Measurements from ENCODE around the gene CD93. TPM values are rescaled to one million over a fixed set of nuclear protein-coding genes. Genes with fewer than 3 reads are reported as not detected.

CD93 gene
- total RNA-seq, 1 donor from 2014 or later = 1.0 TPM

DNA sequence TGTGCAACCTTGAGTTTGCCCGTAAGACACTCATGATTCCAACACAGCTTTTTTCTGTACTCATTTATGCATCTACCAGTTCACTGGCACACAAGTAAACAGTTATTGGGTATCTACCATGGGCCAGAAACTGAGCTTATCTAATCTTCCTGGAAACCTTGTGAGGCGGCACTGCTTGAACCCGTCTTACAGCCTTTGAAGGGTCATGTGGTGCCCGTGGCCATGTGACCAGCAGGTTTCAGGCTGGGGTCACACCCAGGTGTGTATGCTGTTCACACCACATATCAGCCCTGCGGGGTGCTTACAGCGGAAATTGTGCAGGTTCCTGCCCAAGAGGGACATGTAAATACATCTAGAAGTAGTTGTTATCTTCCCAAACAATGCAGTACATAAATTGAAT, 42.7 kb downstream of the CD93 start:
- Histone ChIP-seq H3K36me3 (ENCODE audit: control insufficient read depth, insufficient read depth, low read length) (no peaks in the 10 kb centered on the region), H3K4me3 (ENCODE audit: low read depth, low read length) (no peak overlapping the region), H3K27me3 (ENCODE audit: control insufficient read depth, insufficient read depth, low read length) (peaks cover 27% of the 10 kb centered on the region)
- TF ChIP-seq, protein P1, sequence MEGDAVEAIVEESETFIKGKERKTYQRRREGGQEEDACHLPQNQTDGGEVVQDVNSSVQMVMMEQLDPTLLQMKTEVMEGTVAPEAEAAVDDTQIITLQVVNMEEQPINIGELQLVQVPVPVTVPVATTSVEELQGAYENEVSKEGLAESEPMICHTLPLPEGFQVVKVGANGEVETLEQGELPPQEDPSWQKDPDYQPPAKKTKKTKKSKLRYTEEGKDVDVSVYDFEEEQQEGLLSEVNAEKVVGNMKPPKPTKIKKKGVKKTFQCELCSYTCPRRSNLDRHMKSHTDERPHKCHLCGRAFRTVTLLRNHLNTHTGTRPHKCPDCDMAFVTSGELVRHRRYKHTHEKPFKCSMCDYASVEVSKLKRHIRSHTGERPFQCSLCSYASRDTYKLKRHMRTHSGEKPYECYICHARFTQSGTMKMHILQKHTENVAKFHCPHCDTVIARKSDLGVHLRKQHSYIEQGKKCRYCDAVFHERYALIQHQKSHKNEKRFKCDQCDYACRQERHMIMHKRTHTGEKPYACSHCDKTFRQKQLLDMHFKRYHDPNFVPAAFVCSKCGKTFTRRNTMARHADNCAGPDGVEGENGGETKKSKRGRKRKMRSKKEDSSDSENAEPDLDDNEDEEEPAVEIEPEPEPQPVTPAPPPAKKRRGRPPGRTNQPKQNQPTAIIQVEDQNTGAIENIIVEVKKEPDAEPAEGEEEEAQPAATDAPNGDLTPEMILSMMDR (IDR thresholded peaks at IDR 0.05; ENCODE audit: insufficient read depth, low read length, poor library complexity, severe bottlenecking) = no peak
- no peak for DNase-seq (ENCODE audit: low read depth)

DNA sequence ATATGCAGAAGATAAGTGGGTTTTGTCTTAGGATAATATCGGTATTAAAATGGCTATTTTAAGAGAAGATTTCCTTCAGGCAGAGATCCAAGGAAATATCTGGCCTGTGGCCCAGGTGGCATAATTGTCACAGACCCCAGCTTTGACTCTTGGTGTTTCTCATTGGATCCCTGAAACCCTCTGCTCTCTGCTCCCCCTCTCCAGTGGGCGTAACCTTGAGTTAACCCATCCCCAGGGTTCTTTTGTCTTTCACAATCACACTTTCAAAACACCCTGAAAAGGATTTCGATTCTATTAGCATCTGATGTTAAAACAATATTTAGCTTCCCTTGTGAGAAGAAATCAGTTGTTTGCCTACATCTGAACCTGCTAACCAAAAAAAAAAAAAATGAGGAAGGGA, 43.9 kb downstream of the CD93 start:
- no peak overlapping the region for H3K4me3 ChIP-seq (ENCODE audit: low read depth, low read length)
- H3K27me3 ChIP-seq (ENCODE audit: control insufficient read depth, insufficient read depth, low read length) = peaks cover 19% of the 10 kb centered on the region
- no peak for DNase-seq (ENCODE audit: low read depth)
- TF ChIP-seq, protein P1 (IDR thresholded peaks at IDR 0.05; ENCODE audit: insufficient read depth, low read length, poor library complexity, severe bottlenecking) = no peak
- H3K36me3 ChIP-seq (ENCODE audit: control insufficient read depth, insufficient read depth, low read length) = no peaks in the 10 kb centered on the region

DNA sequence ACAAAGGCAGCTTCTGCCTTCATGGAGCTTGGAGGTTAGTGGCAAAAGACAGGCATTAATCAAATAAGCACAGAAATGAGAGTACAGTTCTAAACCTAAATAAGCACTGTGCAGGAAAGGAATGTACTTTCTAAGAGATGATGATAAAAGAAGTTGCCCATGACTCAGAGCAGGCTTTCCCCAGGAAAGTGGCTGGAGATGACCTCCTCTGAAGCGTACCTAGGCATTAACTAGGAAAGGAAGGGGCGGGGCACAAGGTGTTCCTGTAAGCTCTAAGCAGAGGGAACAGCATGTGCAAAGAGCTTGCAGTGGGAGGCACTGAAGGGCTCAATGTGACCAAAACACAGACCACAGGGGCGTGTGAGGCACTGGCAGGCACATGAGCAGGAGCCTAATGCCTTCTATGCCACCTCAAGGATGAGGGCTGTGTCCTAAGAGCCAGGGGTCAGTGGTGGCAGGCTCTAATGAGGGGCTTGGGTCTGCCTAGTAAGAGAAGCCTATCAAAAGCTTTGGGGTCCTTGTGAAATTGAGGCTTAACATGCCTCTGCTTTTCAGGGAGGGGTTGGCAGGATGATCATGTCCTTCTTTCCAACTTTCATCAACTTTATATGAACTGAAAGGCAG, 46.1 kb downstream of the CD93 start:
- H3K4me3 ChIP-seq (ENCODE audit: low read depth, low read length) = no peak overlapping the region
- peaks cover 36% of the 10 kb centered on the region for H3K27me3 ChIP-seq (ENCODE audit: control insufficient read depth, insufficient read depth, low read length)
- TF ChIP-seq, protein P1 (IDR thresholded peaks at IDR 0.05; ENCODE audit: insufficient read depth, low read length, poor library complexity, severe bottlenecking) = no peak
- no peaks in the 10 kb centered on the region for H3K36me3 ChIP-seq (ENCODE audit: control insufficient read depth, insufficient read depth, low read length)
- no peak for DNase-seq (ENCODE audit: low read depth)

DNA sequence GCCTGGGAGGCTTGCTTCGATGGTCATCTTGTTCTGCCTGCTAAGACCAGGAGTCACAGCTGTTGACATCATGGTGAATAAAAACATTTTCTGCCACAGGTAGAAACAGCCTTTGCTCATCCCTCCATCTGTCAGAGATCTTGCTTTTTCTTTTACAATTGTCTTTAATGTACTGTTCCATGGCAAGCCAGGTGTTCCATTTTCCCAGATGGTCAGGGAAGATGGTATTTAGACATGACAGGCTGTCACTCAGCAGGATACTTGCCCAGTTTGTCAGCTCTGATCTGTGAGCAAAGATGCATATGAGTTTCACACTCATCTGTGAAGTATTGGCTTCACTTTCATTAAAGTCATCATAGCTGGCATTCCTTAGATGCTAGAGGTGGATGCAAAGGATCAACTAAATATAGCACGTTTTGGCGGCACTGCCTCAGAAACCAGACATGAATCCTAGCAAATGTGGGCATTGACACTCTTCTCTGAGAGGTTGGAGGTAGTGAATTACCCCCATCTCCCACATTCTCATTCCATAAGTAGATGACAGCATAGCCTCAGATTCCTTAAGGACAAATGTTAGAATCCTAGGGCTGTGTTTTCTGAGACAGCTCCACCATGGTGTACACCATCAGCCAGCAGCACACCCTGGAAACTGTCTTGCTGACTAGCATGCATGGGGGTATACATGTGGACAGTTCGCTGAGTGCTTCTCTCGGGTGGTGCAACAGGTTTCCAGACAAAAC, 46.8 kb downstream of the CD93 start:
- H3K4me3 ChIP-seq (ENCODE audit: low read depth, low read length) = no peak overlapping the region
- TF ChIP-seq, protein P1 (IDR thresholded peaks at IDR 0.05; ENCODE audit: insufficient read depth, low read length, poor library complexity, severe bottlenecking) = no peak
- H3K36me3 ChIP-seq (ENCODE audit: control insufficient read depth, insufficient read depth, low read length) = no peaks in the 10 kb centered on the region
- DNase-seq (ENCODE audit: low read depth) = no peak
- peaks cover 42% of the 10 kb centered on the region for H3K27me3 ChIP-seq (ENCODE audit: control insufficient read depth, insufficient read depth, low read length)

DNA sequence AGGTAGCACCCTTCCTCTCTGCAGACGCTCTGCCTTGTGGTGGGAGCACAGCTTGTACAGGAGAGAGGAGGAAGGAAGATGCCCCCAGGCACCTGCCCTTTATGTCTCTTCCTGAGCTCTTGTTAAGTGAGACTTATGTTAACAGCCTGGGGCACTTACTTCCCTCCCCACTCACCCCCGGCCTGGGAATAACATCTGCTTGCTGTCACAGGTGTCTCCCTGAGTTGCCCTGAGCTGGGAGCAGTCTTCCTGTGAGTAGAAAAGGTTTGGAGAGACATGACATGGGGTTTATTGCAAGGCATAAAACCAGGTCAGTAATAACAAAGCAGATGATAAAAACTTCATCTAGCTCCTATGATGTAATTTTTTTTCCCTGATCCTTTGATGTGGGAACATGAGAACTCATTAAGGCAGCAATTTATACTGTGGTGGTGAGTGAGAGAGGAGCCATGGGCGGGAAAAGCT, 49.1 kb downstream of the CD93 start:
- Histone ChIP-seq H3K36me3 (ENCODE audit: control insufficient read depth, insufficient read depth, low read length) (no peaks in the 10 kb centered on the region), H3K4me3 (ENCODE audit: low read depth, low read length) (no peak overlapping the region), H3K27me3 (ENCODE audit: control insufficient read depth, insufficient read depth, low read length) (peaks cover 37% of the 10 kb centered on the region)
- TF ChIP-seq, protein P1 (IDR thresholded peaks at IDR 0.05; ENCODE audit: insufficient read depth, low read length, poor library complexity, severe bottlenecking) = no peak
- DNase-seq (ENCODE audit: low read depth) = no peak
